K562 (cell line): Measurements from ENCODE around the gene RET.

Experiments used
- CAMTA2 ChIP-seq: fragments of 250-450 bp; sonication (Bioruptor Pico); conservative IDR thresholded peaks from 2 replicates; pipeline ENCODE4 v1.5.1; 2022
- CBFB ChIP-seq: sonication (generic); formaldehyde crosslinking; IDR thresholded peaks from 2 replicates; pipeline ENCODE4 v1.4.0; 2020; ENCODE audit warnings: mild to moderate bottlenecking, missing genetic modification reagents
- EZH2 ChIP-seq: IDR thresholded peaks from 2 replicates; pipeline ENCODE4 v1.6.1; 2012; ENCODE audit warnings: low read depth, mild to moderate bottlenecking, inconsistent platforms, low read length, borderline replicate concordance
- NBN ChIP-seq: fragments of 450-650 bp; IDR thresholded peaks from 2 replicates; pipeline ENCODE4 v1.6.1; 2016; ENCODE audit warnings: low read depth, mild to moderate bottlenecking
- PKNOX1 ChIP-seq: fragments of 450-650 bp; IDR thresholded peaks from 2 replicates; pipeline ENCODE4 v1.6.1; 2016
- PREB ChIP-seq: sonication (generic); formaldehyde crosslinking; IDR thresholded peaks from 2 replicates; pipeline ENCODE4 v1.8.1; 2023; ENCODE audit warnings: mild to moderate bottlenecking, missing genetic modification reagents
- RCOR1 ChIP-seq, 2 experiments: IDR thresholded peaks; 2 replicates each; pipeline ENCODE4 v1.6.1; 2012; ENCODE audit warnings: low read depth in 2 of 2, low read length in 2 of 2, borderline replicate concordance in 1 of 2, improper control_type of control experiment in 1 of 2
- TF ChIP-seq, protein P1 (sequence below), 3 experiments: IDR thresholded peaks in 2 of 3; conservative IDR thresholded peaks in 1 of 3; 2 replicates each; pipeline ENCODE4 v1.5.1; 2011 to 2012; ENCODE audit warnings: low read length in 3 of 3, mild to moderate bottlenecking in 3 of 3, control low read depth in 2 of 3, improper control_type of control experiment in 1 of 3, inconsistent platforms in 1 of 3, low read depth in 1 of 3, mixed read lengths in 1 of 3, moderate library complexity in 1 of 3; ENCODE audit not compliant: insufficient read depth in 2 of 3
- TF ChIP-seq, protein P2 (sequence below): sonication (generic); formaldehyde crosslinking; IDR thresholded peaks from 2 replicates; pipeline ENCODE4 v1.8.0; 2022; ENCODE audit warnings: mild to moderate bottlenecking, low read depth, missing genetic modification reagents
- TF ChIP-seq, protein P3 (sequence below): fragments of 250-450 bp; sonication (Bioruptor Pico); IDR thresholded peaks from 2 replicates; pipeline ENCODE4 v1.5.0; 2021

GRCh38 chr10:43082746-43083145 is 5.9 kb downstream of the RET start:
- TF ChIP-seq RCOR1 (IDR thresholded peaks at IDR 0.05; ENCODE audit: borderline replicate concordance in 1 of 2, low read depth in 2 of 2, low read length in 2 of 2) (no peak), CAMTA2 (no peak), EZH2 (no peak), PREB (CRISPR knock-in tag) (no peak), CBFB (CRISPR knock-in tag) (no peak), NBN (no peak), PKNOX1 (no peak)
- TF ChIP-seq, protein P1, sequence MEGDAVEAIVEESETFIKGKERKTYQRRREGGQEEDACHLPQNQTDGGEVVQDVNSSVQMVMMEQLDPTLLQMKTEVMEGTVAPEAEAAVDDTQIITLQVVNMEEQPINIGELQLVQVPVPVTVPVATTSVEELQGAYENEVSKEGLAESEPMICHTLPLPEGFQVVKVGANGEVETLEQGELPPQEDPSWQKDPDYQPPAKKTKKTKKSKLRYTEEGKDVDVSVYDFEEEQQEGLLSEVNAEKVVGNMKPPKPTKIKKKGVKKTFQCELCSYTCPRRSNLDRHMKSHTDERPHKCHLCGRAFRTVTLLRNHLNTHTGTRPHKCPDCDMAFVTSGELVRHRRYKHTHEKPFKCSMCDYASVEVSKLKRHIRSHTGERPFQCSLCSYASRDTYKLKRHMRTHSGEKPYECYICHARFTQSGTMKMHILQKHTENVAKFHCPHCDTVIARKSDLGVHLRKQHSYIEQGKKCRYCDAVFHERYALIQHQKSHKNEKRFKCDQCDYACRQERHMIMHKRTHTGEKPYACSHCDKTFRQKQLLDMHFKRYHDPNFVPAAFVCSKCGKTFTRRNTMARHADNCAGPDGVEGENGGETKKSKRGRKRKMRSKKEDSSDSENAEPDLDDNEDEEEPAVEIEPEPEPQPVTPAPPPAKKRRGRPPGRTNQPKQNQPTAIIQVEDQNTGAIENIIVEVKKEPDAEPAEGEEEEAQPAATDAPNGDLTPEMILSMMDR (IDR thresholded peaks at IDR 0.05 in 2 of 3, conservative IDR thresholded peaks at IDR 0.05 in 1 of 3; ENCODE audit: insufficient read depth in 2 of 3, low read depth in 1 of 3, low read length in 3 of 3) = no peak
- TF ChIP-seq, protein P2, sequence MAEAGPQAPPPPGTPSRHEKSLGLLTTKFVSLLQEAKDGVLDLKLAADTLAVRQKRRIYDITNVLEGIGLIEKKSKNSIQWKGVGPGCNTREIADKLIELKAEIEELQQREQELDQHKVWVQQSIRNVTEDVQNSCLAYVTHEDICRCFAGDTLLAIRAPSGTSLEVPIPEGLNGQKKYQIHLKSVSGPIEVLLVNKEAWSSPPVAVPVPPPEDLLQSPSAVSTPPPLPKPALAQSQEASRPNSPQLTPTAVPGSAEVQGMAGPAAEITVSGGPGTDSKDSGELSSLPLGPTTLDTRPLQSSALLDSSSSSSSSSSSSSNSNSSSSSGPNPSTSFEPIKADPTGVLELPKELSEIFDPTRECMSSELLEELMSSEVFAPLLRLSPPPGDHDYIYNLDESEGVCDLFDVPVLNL (CRISPR knock-in tag) = no peak
- TF ChIP-seq, protein P3, sequence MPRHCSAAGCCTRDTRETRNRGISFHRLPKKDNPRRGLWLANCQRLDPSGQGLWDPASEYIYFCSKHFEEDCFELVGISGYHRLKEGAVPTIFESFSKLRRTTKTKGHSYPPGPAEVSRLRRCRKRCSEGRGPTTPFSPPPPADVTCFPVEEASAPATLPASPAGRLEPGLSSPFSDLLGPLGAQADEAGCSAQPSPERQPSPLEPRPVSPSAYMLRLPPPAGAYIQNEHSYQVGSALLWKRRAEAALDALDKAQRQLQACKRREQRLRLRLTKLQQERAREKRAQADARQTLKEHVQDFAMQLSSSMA = no peak
